HepG2 (cell line): ENCODE measurements around the gene MOK.

Experiments
- ETS1 ChIP-seq: sonication (generic); formaldehyde crosslinking; IDR thresholded peaks from 2 replicates; pipeline ENCODE4 v1.4.0; 2020; ENCODE audit warnings: missing genetic modification reagents
- NR1H2 ChIP-seq: sonication (generic); formaldehyde crosslinking; IDR thresholded peaks from 2 replicates; pipeline ENCODE4 v1.8.1; 2022; ENCODE audit warnings: low read depth, missing genetic modification reagents, borderline replicate concordance
- THAP11 ChIP-seq: IDR thresholded peaks from 2 replicates; pipeline ENCODE4 v1.6.1; 2016; ENCODE audit warnings: missing biosample characterization, missing genetic modification reagents
- ZNF569 ChIP-seq: sonication (generic); formaldehyde crosslinking; IDR thresholded peaks from 2 replicates; pipeline ENCODE4 v1.5.0; 2020; ENCODE audit warnings: mild to moderate bottlenecking, missing genetic modification reagents, moderate library complexity, borderline replicate concordance

DNA sequence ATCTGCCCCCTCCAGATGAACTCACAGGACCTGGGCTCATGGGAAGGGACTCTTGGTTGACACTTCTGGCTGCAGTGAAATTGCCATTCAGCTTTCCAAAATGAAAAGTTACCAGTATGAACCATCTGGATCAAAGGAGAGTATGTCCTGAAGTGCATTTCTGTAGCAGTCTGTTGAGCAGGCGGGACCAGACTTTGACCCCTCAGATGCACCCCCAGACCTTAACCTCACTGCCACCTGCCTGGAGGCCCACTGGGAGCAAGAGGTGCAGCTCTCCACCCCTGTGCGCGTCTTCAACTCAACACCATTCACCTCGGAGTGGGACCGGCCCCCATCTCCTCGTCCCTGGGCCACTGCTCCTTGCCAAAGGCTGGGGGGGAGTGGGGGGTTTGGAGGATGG is 55.0 kb downstream of the MOK start:
- TF ChIP-seq THAP11 (CRISPR knock-in tag) = no peak
- TF ChIP-seq ETS1 = no peak
- no peak for TF ChIP-seq ZNF569 (CRISPR knock-in tag)
- no peak for TF ChIP-seq NR1H2 (CRISPR knock-in tag)
